Endothelial cell of umbilical vein (primary cell): ENCODE results near the gene PRR16. TPM values are rescaled to one million over a fixed set of nuclear protein-coding genes. Genes with fewer than 3 reads are reported as not detected.

Experiments
- BruUV-seq: library from RNA; stranded (reverse); fragments of 400-500 nt; replicated peaks from 2 replicates; lab custom pipeline; 2021; lab: Mats Ljungman, UMichigan
- CTCF ChIA-PET: fragments of 300-600, 350-600 bp; sonication (Branson Sonifier 250); formaldehyde crosslinking; loops from one replicate; lab custom pipeline; 2021; ENCODE audit warnings: antibody characterized with exemption, inconsistent platforms; lab: Charles Lee
- POLR2A ChIA-PET: fragments of 300-600, 350-600 bp; sonication (Branson Sonifier 250); formaldehyde crosslinking; loops from one replicate; lab custom pipeline; 2021; ENCODE audit warnings: antibody characterized with exemption, inconsistent platforms; lab: Charles Lee
- DNase-seq: peaks from one replicate; pipeline ENCODE4 v3.0.0-alpha.2; 2011; ENCODE audit warnings: low read depth, low spot score
- FAIRE-seq: peaks from 2 replicates; lab custom pipeline; 2011; peaks lifted over from hg19 to GRCh38; lab: Jason Lieb, UNC
- H2AFZ ChIP-seq: 2 replicates; pipeline ENCODE4 v1.6.0; 2012; ENCODE audit warnings: low read depth, low read length, control low read depth, inconsistent platforms
- H3K27ac ChIP-seq: 2 replicates; pipeline ENCODE4 v1.5.1; 2011; ENCODE audit warnings: low read depth, mild to moderate bottlenecking, control low read depth, low read length, moderate library complexity; ENCODE audit not compliant: insufficient read depth
- H3K27me3 ChIP-seq, 2 experiments: 2 replicates each; pipeline versions ENCODE4 v1.6.0 to v1.6.1; 2011; ENCODE audit warnings: low read length in 2 of 2, mixed read lengths in 1 of 2; ENCODE audit not compliant: control insufficient read depth in 2 of 2, insufficient read depth in 2 of 2
- H3K36me3 ChIP-seq, 2 experiments: 2 replicates in 1 of 2; 3 replicates in 1 of 2; pipeline ENCODE4 v1.5.1; 2011; ENCODE audit warnings: low read length in 2 of 2, mild to moderate bottlenecking in 1 of 2, moderate library complexity in 1 of 2; ENCODE audit not compliant: control insufficient read depth in 2 of 2, insufficient read depth in 2 of 2; ENCODE audit errors: extremely low read depth in 1 of 2
- H3K4me1 ChIP-seq: 3 replicates; pipeline ENCODE4 v1.5.1; 2011; ENCODE audit warnings: mild to moderate bottlenecking, low read length; ENCODE audit not compliant: control insufficient read depth, insufficient read depth; ENCODE audit errors: extremely low read depth
- H3K4me2 ChIP-seq: 2 replicates; pipeline ENCODE4 v1.6.1; 2011; ENCODE audit warnings: low read length, control low read depth, mixed read lengths; ENCODE audit not compliant: insufficient read depth
- H3K4me3 ChIP-seq, 3 experiments: fragments of 200-600 bp in 1 of 3; sonication (generic), shearing (Covaris generic) in 1 of 3; replicated peaks in 1 of 3; 2 replicates each; pipeline ENCODE4 v1.5.1; 2011 to 2016; ENCODE audit warnings: control low read depth in 3 of 3, low read length in 3 of 3, mild to moderate bottlenecking in 2 of 3, inconsistent platforms in 1 of 3, low read depth in 1 of 3, moderate library complexity in 1 of 3; ENCODE audit not compliant: insufficient read depth in 1 of 3
- H3K79me2 ChIP-seq: 2 replicates; pipeline ENCODE4 v1.6.0; 2012; ENCODE audit warnings: low read length, inconsistent platforms; ENCODE audit not compliant: control insufficient read depth, insufficient read depth
- H3K9ac ChIP-seq: replicated peaks from 2 replicates; pipeline ENCODE3; 2011; ENCODE audit warnings: low read length, control low read depth; ENCODE audit not compliant: insufficient read depth; ENCODE audit errors: extremely low read depth
- H3K9me1 ChIP-seq: replicated peaks from 3 replicates; pipeline ENCODE4 v1.6.0; 2011; ENCODE audit warnings: mild to moderate bottlenecking, low read length; ENCODE audit not compliant: control insufficient read depth, insufficient read depth; ENCODE audit errors: extremely low read depth
- H3K9me3 ChIP-seq: replicated peaks from 2 replicates; pipeline ENCODE4 v1.5.1; 2012; ENCODE audit warnings: low read length, inconsistent platforms; ENCODE audit not compliant: control insufficient read depth, insufficient read depth
- H4K20me1 ChIP-seq: replicated peaks from 2 replicates; pipeline ENCODE3; 2011; ENCODE audit warnings: mild to moderate bottlenecking, low read length; ENCODE audit not compliant: control insufficient read depth, insufficient read depth; ENCODE audit errors: extremely low read depth
- CTCF ChIP-seq, 2 donors: IDR thresholded peaks; 1 replicate in 1 of 2; 2 replicates in 1 of 2; pipeline ENCODE4 v1.5.1; 2011; ENCODE audit warnings: low read length in 2 of 2, mild to moderate bottlenecking in 2 of 2, moderate library complexity in 2 of 2, control low read depth in 1 of 2, inconsistent platforms in 1 of 2, low read depth in 1 of 2; ENCODE audit not compliant: insufficient read depth in 1 of 2; ENCODE audit errors: extremely low read depth in 1 of 2
- EZH2 ChIP-seq: IDR thresholded peaks from 2 replicates; pipeline ENCODE4 v1.6.1; 2012; ENCODE audit warnings: borderline replicate concordance, low read depth, mild to moderate bottlenecking, moderate library complexity, low read length, inconsistent platforms; ENCODE audit not compliant: severe bottlenecking
- FOS ChIP-seq: IDR thresholded peaks from 2 replicates; pipeline ENCODE4 v1.6.1; 2011; ENCODE audit warnings: mild to moderate bottlenecking, low read length, moderate library complexity, borderline replicate concordance; ENCODE audit not compliant: insufficient read depth
- GATA2 ChIP-seq: IDR thresholded peaks from 2 replicates; pipeline ENCODE4 v1.7.0; 2011; ENCODE audit warnings: low read depth, mild to moderate bottlenecking, moderate library complexity, mixed read lengths, low read length; ENCODE audit not compliant: insufficient read length, insufficient read depth
- JUN ChIP-seq: IDR thresholded peaks from 2 replicates; pipeline ENCODE4 v1.6.1; 2011; ENCODE audit warnings: borderline replicate concordance, low read depth; ENCODE audit not compliant: insufficient read length, insufficient read depth
- MAX ChIP-seq: IDR thresholded peaks from 2 replicates; pipeline ENCODE4 v1.6.1; 2011; ENCODE audit not compliant: insufficient read depth, insufficient read length
- MYC ChIP-seq: IDR thresholded peaks from one replicate; pipeline ENCODE4 v1.6.1; 2011; ENCODE audit warnings: mild to moderate bottlenecking, low read depth, low read length
- POLR2A ChIP-seq: IDR thresholded peaks from 2 replicates; pipeline ENCODE4 v1.6.1; 2012; ENCODE audit warnings: low read depth, mild to moderate bottlenecking, control low read depth, low read length
- dilution Hi-C: fragments of 300-500 bp; cut with MboI; formaldehyde crosslinking; loops from one replicate; pipeline ENCODE4 v1.15.0; 2019; ENCODE audit warnings: low sequenced_read_pairs; ENCODE audit not compliant: extremely low pct_ligation_motif_present
- intact Hi-C: fragments of 100-400 bp; cut with micrococcal nuclease; formaldehyde crosslinking; loops from one replicate; pipeline ENCODE4 v1.10.0; 2022
- polyA plus RNA-seq, 4 experiments: library from polyadenylated mRNA; depleted of rRNA in 3 of 4; stranded (reverse) in 3 of 4; unstranded in 1 of 4; fragments of >200 nt; gene quantifications; 2 replicates each; pipeline versions ENCODE4 v1.2.1 to v1.2.3, GENCODE V29; 2011 to 2012; ENCODE audit warnings: missing spikeins in 1 of 4
- total RNA-seq: library from RNA; stranded (reverse); gene quantifications from 2 replicates; pipeline ENCODE4 v1.2.3, GENCODE V29; 2021

Gene PRR16
- total and polyA plus RNA-seq, 2 donors (not counting 3 experiments of a cell fraction or from before 2014, with no cell fraction given): 0.91 to 1.2 TPM

- no peak overlapping the region for H3K4me3 ChIP-seq
- H3K9ac ChIP-seq: no peak overlapping the region
- H3K36me3 ChIP-seq: no peaks in the 10 kb centered on the region
- H4K20me1 ChIP-seq: no peaks in the 10 kb centered on the region
- FAIRE-seq (no peak), DNase-seq (no peak)
- H3K9me3 ChIP-seq: no peaks in the 10 kb centered on the region
- dilution Hi-C loops: no loop called here
- no peak overlapping the region for H3K27ac ChIP-seq
- no peaks in the 10 kb centered on the region for H3K27me3 ChIP-seq
- no peaks in the 10 kb centered on the region for H3K4me1 ChIP-seq
- ChIA-PET CTCF (no interaction called here), POLR2A (no interaction called here)
- H3K4me2 ChIP-seq: no peak overlapping the region
- no peak overlapping the region for H2AFZ ChIP-seq
- no peaks in the 10 kb centered on the region for H3K79me2 ChIP-seq
- no peaks in the 10 kb centered on the region for H3K9me1 ChIP-seq
- intact Hi-C loops: no loop called here
- no TSS peak for BruUV-seq
- no peak for TF ChIP-seq EZH2
- TF ChIP-seq MAX: no peak
- TF ChIP-seq JUN: no peak
- TF ChIP-seq POLR2A: no peak
- TF ChIP-seq GATA2: no peak
- no peak for TF ChIP-seq CTCF (IDR thresholded peaks at IDR 0.05; ENCODE audit: extremely low read depth in 1 of 2, insufficient read depth in 1 of 2, low read depth in 1 of 2, low read length in 2 of 2)
- TF ChIP-seq MYC: no peak
- no peak for TF ChIP-seq FOS
Observed at GRCh38 chr5:120504057-120504456, 40.0 kb downstream of the PRR16 start.
